Activated CD4-positive, alpha-beta T cell treated with anti-CD3 and anti-CD28 coated beads for 24 hours (primary cell): ENCODE data around the gene GAREM1.
"Not testable (repeated sequence)": the region's sequence is repeated elsewhere in the genome, so short reads cannot be mapped to it uniquely, and the experiment has no call there.

Experiments used
- DNase-seq, 2 donors: peaks; one replicate each; pipeline ENCODE4 v3.0.0-alpha.2; 2020; ENCODE audit warnings: low read depth in 2 of 2

GAREM1 gene

DNA sequence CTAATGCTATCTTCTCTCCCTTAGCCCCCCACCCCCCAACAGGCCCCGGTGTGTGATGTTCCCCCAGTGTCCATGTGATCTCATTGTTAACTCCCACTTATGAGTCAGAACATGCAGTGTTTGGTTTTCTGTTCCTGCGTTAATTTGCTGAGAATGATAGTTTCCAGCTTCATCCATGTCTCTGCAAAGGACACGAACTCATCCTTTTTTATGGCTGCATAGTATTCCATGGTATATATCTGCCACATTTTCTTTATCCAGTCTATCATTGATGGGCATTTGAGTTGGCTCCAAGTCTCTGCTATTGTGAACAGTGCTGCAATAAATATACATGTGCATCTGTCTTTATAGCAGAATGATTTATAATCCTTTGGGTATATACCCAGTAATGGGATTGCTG, 179.1 kb downstream of the GAREM1 start:
- not testable (repeated sequence) for DNase-seq

DNA sequence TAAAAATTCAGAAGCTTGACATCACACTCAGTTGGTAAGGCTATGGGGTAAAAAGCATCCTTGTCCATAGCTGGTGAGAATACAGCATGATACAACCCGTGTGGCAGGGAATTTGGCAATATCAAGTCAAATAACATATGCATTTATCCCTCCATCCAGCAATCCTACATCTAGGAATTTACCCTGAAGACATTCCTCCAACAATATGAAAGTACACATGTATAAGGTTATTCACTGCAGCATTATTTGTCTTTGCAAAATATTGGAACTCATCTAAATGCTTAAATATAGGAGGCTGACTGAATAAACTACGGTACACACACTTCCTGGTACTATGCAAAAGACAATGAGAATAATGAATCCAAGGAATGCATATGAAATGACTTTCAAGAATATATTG, 179.9 kb downstream of the GAREM1 start:
- DNase-seq = no peak

DNA sequence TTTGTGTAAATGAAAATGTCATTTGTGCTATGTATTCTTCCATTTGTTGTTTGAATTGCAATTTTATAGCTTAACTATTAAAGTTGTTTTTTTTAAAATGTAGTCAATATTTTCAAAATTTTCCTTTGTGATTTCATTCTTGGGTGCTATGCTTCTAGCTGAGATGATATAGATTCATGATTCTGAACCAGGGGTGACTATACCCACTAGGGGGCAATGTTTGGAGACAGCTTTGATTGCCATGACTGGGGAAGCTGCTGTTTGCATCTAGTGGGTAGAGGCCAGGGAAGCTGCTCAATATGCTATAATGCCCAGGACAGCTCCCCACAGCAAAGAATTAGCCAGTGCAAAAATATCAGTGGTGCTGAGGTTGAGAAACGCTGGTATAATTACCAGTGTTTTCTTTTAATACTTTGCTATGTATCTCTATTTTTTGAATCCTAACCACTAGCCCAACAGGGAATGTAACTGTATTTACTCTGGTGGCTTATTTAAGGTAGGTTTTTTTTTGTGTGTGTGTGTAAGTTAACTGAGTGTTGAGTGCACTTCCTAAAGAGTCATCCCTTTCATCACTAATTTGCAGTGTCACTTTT, 181.1 kb downstream of the GAREM1 start:
- peak in 1 of 2 donors; percentile 8 for DNase-seq

DNA sequence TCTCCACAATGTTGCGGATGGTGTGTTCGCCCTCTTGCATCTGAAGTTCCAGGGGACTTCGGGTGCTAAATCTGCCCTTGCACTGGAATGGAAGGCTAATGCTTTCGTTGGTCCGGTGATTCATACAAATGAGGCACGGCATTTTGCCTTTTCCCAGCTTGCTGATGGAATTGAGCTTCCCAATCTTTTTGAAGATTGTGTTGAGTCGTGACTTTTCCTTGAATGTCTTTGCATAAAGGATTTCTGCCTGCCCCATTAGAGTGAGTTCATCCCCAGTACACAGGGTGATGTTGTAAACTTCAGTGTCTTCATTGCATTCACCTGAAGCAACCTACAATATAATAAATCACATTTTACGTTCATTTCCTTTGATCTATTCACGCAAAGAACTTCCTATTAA, 182.8 kb downstream of the GAREM1 start:
- no peak for DNase-seq

DNA sequence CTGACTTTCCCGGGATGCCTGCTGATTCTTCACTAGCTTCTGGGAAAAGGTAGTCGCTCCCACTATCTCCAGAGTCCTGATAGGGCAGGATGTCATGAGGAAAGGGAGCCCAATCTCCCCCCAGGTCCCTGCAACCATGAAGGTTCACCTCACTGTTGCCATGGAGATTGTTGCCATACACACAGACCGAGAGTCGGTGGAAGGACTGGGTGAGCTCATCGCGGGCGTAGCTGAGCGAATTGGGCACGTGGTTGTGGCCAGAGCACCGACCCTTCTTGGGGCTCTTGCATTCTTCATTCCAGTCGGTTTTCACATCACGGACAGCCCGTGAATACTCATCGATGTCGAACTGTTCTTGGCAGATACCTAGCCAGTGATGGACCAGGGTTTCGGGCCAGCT, 183.4 kb downstream of the GAREM1 start:
- DNase-seq = no peak

DNA sequence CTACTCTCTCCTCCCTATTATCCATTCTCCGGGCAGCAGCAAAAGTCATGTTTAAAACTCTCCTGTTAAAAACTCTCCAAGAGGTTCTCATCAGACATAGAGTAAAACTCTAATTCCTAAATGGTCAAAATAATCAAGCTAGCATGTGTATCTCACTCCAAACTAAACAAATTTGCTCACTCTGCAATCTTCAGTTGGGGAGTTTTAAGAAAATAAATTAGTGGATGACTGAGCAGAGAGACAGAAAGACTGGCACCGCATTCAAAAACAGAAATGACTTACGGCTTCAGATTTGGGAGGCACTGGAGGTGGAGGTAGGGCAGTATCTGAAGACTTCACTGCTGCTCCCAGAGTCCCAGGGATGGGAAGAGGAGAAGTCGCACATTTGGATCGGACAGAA, 183.9 kb downstream of the GAREM1 start:
- DNase-seq = no peak

DNA sequence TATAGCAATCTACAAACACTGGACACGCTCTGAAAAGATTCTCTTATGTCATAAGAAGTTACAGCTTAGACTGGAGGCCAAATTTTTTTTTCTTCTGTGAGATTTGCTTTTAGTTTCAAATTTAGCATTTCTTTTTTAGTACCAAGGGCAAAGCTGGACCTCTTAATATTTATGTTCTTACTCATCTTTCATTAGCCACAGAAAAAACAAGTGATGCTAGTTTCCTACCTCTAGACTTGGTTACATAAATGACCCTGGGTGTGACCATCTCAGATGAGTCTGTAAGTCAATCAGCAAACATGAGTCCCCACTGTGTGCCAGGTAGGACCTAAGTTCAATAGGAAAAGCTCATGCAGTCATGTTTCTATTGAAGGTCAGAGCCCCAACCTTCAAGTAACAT, 186.4 kb downstream of the GAREM1 start:
- DNase-seq = no peak

DNA sequence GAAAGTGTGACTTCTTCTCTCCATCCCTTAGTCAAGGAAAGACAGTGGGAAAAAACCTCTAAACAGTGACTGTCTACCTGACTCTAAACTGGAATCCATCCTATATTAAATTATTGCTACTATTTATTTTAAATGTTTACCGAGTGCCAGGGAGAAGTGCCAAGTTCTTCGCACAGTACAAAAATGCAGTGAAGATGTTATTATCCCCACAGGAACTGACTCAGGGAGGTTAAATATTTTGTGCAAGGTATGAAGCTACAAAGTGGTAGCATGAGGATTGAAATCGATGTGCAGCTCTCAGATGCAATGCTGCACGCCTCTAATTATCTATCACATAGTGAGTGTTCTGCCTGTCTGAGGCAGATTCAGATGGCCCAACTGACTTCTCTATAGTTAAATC, 189.8 kb downstream of the GAREM1 start:
- no peak for DNase-seq

DNA sequence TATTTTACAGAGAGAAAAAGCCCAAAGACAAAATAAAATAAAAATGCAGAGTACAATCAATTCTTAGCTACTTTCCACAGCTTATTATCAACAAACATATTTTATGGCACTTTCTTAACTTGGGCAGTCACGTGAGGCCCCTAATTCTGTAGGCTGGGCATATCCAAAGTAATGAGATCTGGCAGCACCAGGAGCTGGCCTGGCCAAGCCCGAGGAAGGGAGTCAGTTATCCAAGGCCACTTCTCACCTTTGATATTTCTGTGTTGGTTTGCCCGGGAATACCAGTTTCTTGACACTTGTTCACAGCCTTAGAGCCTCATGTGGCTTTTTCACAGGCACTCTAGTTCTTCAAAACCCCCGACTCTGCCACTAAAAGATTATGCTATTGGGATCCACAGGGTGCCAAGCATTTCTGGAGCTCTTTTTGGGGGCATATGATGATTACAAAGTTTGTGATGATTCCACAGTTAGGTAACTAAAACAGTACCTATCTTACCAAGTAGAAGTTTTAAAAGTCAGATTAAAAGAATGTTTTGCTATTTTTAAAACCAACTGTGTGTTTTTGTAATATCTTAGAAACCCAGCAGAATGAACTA, 190.4 kb downstream of the GAREM1 start:
- DNase-seq = no peak

DNA sequence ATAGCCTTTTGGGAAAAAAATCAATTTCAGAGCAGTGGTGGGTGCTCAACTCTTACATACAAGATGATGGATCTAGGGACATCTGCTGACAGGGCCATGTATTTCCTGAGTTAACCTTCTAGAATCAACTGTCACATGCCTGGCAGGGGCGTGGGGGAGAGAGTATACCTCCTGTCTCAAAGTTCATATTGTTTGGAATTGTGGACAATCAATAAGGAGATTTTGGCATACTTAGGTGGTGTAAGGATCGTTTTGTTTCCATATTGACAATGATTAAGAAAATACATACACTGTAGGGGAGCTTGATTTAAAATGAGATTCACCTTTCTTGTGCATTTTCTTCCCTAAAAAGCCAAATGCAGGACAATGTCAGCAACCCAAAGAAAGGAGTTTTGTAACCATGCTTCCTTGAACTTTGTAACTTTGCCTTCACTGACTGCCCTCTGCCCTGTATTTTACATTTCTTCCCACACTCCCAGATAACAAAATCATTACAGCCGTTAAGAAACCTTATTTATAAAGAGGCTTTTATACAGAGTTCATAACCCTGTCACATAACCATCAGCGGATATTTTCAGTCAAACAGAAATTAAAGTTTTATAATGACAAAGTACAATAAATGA, 192.4 kb downstream of the GAREM1 start:
- no peak for DNase-seq

DNA sequence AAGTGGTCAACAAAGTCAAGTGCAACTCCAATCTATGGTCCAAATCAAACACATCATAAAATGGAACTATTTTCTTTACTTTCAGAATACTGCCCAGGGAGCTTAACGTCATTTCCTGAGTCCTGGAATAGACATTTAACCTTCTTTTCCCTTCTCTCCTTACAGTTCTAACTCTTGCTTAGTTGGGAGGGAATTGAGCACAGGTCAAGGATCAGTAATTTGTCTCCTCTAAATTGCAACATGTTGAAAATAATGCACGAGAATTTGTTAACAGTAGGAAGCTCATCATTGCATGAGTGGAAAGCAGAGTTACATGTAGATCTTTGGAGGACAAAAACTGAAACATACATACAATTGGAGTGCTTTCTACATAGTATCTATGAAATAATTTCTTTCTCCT, 193.1 kb downstream of the GAREM1 start:
- DNase-seq = no peak

DNA sequence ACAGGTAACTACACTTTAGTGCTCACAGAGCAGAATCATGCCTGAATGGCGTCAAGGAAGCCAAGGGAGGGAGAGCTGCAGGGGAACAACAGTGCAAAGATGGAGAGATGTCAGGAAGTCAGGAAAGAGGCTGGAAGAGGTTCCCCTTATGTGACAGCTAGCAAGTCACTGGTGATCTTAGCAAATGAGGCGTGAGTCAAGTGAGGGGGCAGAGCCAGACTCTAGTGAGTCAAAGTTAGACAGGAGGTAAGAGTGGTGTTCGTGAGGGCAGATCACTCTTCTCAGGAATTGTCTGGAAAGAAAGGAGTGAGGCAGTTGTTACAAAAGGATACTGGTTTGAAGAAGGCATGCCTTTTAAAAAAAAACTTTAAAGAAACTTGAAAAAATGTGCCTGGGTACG, 193.8 kb downstream of the GAREM1 start:
- no peak for DNase-seq

DNA sequence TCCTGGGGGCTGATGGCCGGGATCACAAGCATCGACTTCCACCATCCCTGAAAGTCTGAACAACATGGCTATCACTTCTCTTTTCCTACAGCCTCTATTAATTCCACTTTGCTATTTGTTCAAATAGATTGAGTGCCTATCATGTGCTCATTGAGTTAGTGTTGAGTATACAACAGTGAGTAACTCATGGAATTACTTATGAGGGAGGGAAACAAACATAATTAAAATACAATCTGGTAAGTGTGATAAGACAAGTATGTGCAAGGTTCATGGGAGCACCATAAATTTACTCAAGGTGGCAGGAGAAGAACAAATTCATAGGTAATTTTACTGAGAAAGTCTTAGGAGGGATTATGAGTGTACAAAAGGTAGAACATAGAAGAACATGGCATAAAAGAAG, 194.4 kb downstream of the GAREM1 start:
- no peak for DNase-seq

DNA sequence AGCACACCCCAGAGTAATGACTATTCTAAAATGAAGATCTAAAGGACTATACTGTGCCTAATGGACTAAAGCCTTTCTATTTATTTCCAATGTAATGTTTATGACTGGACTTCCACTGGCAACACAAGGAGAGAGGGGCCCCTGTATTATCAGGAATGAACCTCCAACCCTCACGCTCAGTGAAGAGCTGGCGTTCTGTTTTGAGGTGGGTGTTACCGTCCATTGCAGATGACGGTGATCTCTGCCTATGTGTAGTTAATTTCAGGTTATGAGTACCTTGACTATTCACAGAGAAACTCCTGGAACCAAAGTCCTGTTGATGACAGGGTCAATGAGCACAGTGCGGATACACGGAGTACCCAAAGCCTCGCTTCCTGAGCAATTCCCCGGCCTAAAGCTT, 195.5 kb downstream of the GAREM1 start:
- DNase-seq = no peak

DNA sequence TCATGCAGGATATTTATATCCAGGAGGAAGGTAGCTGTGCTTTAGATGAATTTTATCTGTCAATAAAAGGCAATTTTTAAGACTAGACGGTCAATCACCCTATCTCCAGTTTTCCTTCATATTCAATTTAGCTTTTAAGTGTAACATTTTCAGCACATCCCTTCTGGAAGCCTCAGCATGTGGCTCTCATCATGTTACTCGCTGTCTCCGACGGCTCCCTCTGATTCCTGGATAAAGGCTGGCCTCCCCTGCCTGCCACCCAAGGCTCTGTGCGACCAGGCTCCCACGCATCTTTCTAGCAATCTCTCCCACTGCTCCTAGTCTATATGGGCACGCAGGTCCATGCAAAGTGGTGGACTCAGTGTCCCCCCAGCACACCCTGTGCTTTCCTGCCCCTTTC, 196.4 kb downstream of the GAREM1 start:
- no peak for DNase-seq

DNA sequence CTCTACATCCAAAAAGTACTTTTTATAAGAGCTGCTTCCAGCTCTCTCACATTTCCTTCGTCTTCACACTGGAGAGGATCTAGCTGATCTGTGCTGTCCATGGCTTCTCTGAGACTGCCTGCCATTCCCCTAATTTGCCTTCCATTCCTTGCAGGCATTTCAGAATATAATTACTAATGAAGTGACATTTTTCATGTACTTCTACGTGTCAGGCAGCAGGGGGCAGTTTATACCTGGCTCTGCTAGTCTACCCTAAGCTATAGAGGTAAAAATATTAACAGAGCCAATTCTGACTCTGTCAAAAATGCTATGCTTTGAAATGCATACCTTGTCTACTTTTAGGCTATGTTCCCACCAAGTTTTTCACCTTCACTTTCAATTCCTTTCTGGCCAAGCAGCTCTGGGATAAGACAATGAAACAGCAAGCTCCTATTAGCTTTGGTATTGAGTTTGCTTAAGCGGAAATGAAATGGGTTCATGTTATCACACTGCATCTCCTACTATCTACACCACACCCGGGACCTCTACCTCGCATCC, 198.9 kb downstream of the GAREM1 start:
- no peak for DNase-seq

DNA sequence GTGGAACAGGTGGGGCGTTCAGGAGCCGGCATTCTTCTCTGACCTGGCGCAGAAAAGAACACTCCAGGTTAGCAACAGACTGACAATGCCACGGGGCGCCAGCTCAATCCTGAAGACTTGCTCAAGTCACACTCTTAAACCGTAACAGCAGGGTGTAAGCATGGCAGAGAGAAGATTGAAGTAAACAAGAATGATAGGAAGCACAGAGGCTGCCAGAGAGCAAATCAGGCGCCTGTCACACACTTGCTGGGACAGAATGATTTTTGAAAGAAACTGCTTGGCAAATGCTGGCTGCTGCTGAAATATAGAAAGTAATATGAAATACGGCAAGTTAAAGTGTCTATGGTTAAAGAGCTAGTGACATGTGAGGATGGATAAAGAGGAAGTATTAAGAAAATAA, 200.3 kb downstream of the GAREM1 start:
- DNase-seq = no peak

DNA sequence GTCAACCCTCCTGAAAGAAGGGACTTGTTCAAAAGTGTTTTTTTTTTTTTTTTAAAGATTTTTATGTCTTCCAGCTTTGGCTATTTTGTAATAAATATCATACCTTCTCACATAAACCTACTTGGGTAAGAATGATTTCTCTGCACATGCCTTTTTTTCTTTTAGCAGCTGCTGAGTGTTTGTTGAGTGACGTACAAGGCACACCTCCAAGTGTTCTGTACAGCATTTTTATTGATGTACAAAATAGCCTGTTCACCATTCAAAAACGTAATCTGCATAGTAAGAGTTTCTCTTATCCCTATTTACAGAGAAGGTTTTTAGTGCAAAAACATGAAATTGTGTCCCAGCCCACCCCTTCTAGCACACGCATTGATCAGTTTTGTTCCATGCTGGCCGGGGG, 203.2 kb downstream of the GAREM1 start:
- no peak for DNase-seq

DNA sequence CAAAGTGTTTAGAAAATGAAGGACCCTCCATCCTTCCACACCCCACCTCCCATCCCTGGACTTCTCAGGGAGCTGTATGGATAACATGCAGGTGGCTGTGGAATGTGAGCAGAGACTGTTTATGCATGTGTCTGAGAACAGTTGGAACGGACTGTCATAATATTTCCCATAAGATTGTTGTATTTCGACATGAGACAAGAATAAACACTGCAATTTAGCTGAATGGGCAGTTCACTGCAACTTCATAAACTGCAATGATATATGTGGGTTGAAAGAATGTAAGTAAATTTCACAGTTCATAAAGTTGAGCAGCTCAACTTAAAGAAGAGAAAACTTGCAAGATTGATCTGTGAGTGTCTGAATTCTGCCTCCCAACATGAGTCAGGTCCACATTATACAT, 206.3 kb downstream of the GAREM1 start:
- no peak for DNase-seq

DNA sequence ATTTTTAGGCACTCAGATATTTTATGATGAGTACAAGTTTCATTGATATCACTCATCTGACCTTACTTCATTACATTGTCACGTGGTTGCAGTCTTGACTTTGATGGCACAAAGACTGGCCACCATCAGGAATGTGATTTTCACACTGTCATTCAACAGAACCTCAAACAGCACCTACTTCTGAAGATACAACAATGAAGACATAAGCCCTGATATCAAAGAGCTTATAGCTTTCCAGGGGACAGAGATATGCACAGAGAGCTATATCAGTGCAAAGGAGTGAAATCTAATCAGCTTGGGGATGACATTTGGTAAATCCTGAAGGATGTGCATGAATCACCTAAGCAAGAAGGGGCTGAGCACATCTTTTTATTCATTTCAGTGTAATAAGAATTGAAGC, 208.6 kb downstream of the GAREM1 start:
- no peak for DNase-seq

DNA sequence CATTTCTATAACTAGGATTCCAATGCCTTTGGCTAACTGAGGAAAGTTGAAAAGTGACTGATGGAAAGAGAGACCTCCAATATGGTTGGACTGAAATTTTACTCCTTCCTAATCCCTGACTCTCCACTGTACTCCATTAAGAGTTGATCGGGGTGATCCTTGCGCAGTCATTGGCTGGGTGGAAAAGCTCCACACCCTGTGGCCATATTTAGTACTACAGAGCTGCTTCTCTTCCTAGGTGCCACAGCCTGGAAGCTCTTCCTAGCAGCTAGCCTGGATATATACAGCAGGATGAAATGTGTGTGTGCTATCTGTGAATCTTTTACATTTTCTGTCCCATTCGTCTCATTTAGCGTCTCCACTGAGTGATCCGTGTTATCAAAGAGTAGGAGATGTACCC, 209.7 kb downstream of the GAREM1 start:
- DNase-seq = no peak

DNA sequence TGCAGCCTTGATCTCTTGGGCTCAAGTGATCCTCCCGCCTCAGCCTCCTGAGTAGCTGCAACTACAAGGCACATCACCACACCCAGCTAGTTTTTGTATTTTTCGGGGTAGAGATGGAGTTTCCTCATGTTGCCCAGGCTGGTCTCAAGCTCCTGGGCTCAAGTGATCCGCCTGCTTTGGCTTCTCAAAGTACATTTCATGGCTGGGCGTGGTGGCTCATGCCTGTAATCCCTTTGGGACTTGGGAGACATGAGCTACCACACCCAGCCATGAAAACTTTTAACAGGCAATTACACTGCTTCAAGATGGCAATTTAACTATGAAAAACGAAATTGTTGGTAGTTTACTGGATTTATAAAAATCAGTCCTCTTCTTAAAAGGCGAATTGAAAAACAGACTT, 211.1 kb downstream of the GAREM1 start:
- DNase-seq = no peak

DNA sequence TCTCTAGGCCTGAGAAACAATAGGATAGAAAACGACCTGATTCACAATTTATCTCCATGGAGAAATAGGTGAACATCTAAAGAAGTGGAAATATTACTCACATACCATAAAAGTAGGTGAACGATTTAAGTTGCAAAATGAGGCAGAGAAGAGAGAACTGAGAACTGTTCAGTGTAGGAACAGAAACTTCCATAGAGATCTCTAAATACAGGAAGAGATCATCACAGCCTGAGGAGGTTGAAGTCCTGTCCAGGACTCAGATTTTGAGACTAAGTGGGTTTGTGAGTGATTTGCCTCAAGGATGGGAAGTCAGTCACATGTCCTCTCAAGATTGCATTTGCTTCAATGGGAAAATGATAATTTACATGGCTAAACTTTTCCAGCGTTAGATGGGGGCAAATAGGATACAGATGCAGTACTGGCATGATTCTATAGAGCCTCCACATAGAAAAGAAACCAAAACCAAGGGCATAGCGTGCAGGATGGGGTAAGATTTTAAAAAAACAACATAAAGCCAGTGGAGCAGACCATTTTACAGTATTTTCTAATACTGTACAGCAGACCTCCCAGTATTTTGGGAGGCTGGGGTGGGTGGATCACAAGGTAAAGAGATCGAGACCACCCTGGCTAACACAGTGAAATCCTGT, 212.0 kb downstream of the GAREM1 start:
- no peak for DNase-seq
